Upper lobe of left lung (tissue), 6 donors: ENCODE measurements around the gene TMEM135. TPM values are rescaled to one million over a fixed set of nuclear protein-coding genes. Genes with fewer than 3 reads are reported as not detected.

Source experiments
- ATAC-seq, 2 donors: fragments of 200-7000 bp; cut with Tn5 transposase; one replicate each; pipeline ENCODE4 v1.9.1; 2022; ENCODE audit warnings: mild to moderate bottlenecking in 2 of 2, moderate library complexity in 2 of 2; ENCODE audit not compliant: low FRiP score in 2 of 2
- DNase-seq, 2 donors: peaks; one replicate each; pipeline ENCODE4 v3.0.0-alpha.2; 2019 to 2020
- H3K27ac ChIP-seq, 4 donors: fragments of 200-600 bp; sonication (generic); one replicate each; pipeline ENCODE4 v1.5.1; 2016 to 2019
- H3K27me3 ChIP-seq, 4 donors: fragments of 200-600 bp; sonication (generic); one replicate each; pipeline ENCODE4 v1.5.1; 2017 to 2019
- H3K36me3 ChIP-seq, 4 donors: fragments of 200-600 bp; sonication (generic); one replicate each; pipeline ENCODE4 v1.5.1; 2016 to 2019
- H3K4me1 ChIP-seq, 4 donors: fragments of 200-600 bp; sonication (generic); one replicate each; pipeline ENCODE4 v1.5.1; 2018 to 2019
- H3K4me3 ChIP-seq, 4 donors: fragments of 200-600 bp; sonication (generic); one replicate each; pipeline ENCODE4 v1.5.1; 2017 to 2019; ENCODE audit warnings: mild to moderate bottlenecking in 2 of 4, moderate library complexity in 1 of 4
- H3K9me3 ChIP-seq, 4 donors: fragments of 200-600 bp; sonication (generic); one replicate each; pipeline ENCODE4 v1.5.1; 2018 to 2019
- EP300 ChIP-seq, 4 donors: sonication (generic); formaldehyde crosslinking; IDR thresholded peaks; one replicate each; pipeline ENCODE4 v1.5.1; 2017; ENCODE audit warnings: antibody characterized with exemption in 4 of 4, control low read depth in 2 of 4
- POLR2A ChIP-seq, 4 donors: fragments of 450-650 bp; IDR thresholded peaks; one replicate each; pipeline ENCODE4 v1.5.1; 2016 to 2017; ENCODE audit warnings: antibody characterized with exemption in 4 of 4, mild to moderate bottlenecking in 2 of 4
- POLR2AphosphoS5 ChIP-seq, 2 donors: sonication (generic); formaldehyde crosslinking; IDR thresholded peaks; one replicate each; pipeline ENCODE4 v1.5.1; 2017; ENCODE audit warnings: antibody characterized with exemption in 2 of 2
- WGBS, 2 donors: methylation state at CpG; one replicate each; pipeline ENCODE4 v1.1.5; 2017 to 2018; 5-methylcytosine and 5-hydroxymethylcytosine counted together
- total RNA-seq, 6 donors: library from RNA; depleted of rRNA in 4 of 6; stranded (reverse); fragments of >200 nt in 4 of 6; gene quantifications; one replicate each; pipeline versions ENCODE4 v1.1.0 to v1.2.1, GENCODE V29; 2016 to 2021
- TF ChIP-seq, protein P1 (sequence below), 6 experiments: fragments of 450-650 bp in 4 of 6; fragments of 200-600 bp in 2 of 6; sonication (generic) in 2 of 6; IDR thresholded peaks; one replicate each; pipeline ENCODE4 v1.5.1; 2016 to 2019; ENCODE audit warnings: antibody characterized with exemption in 6 of 6
- donor health status: DM: no; HTN: no; CAD: no; lungs with moderate emphysema.
- donor health status: DM: no; HTN: yes; CAD: no; lungs with severe emphysema.

TMEM135 gene
- total RNA-seq, 6 donors from 2014 or later, result 12.6 to 33.5 (median 19.1) TPM

DNA sequence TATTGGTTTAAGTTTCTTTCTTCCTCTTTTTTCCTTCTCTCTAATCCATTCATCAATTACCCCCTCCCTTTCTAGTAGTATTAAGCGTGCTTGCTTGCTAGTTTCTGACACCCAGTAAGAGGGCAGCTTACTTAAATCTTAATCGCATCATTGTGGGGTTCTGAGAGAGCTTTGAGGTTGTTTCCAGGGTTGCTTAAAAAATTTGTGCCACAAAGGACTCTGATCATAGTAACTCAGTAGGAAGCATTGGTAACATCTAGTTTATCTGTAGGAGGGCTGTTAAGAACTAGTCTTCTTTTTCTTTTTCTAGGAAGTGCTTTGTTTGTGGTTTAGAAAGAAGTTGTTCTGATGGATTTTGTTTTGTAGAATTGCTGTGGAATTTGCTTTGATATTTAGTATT is 45.3 kb downstream of the TMEM135 start:
- H3K9me3 ChIP-seq, result no peaks in the 10 kb centered on the region
- H3K27me3 ChIP-seq, result no peaks in the 10 kb centered on the region
- DNase-seq (no peak), ATAC-seq (no peak)
- no peak overlapping the region for H3K4me3 ChIP-seq
- H3K4me1 ChIP-seq, result peaks cover 0 to 8% (median 3%) of the 10 kb centered on the region in 4 donors
- H3K27ac ChIP-seq, result no peak overlapping the region
- 75 to 82% methylated on average over 2 of the region's 2 CpGs for whole genome bisulfite sequencing, 2 donors
- no peaks in the 10 kb centered on the region for H3K36me3 ChIP-seq
- no peak for TF ChIP-seq EP300 (IDR thresholded peaks at IDR 0.05)
- TF ChIP-seq, protein P1, sequence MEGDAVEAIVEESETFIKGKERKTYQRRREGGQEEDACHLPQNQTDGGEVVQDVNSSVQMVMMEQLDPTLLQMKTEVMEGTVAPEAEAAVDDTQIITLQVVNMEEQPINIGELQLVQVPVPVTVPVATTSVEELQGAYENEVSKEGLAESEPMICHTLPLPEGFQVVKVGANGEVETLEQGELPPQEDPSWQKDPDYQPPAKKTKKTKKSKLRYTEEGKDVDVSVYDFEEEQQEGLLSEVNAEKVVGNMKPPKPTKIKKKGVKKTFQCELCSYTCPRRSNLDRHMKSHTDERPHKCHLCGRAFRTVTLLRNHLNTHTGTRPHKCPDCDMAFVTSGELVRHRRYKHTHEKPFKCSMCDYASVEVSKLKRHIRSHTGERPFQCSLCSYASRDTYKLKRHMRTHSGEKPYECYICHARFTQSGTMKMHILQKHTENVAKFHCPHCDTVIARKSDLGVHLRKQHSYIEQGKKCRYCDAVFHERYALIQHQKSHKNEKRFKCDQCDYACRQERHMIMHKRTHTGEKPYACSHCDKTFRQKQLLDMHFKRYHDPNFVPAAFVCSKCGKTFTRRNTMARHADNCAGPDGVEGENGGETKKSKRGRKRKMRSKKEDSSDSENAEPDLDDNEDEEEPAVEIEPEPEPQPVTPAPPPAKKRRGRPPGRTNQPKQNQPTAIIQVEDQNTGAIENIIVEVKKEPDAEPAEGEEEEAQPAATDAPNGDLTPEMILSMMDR (IDR thresholded peaks at IDR 0.05), result no peak

DNA sequence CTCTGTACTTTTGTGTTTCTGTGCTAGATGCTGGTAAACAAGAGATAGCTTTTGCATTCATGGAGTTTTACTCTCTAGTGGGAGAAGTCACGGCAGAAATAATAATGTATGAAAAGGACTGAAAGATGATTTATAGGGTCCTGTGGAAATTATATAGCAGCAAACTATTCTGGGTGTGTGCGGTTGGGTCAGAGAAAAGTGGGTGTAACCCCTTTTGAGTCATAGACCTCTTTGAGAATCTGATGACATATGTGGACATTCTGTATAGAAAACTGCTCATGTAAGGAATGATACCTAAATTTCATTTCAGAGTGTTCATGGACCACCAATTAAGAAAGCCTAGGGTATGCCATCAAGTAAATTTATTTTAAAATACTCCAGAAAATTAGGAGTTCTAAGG is 54.4 kb downstream of the TMEM135 start:
- Histone ChIP-seq H3K4me1 (no peaks in the 10 kb centered on the region), H3K27ac (no peak overlapping the region), H3K27me3 (no peaks in the 10 kb centered on the region), H3K36me3 (peaks cover 0 to 13% (median 2%) of the 10 kb centered on the region in 4 donors), H3K9me3 (peaks cover 6 to 16% (median 11%) of the 10 kb centered on the region in 4 donors), H3K4me3 (no peak overlapping the region)
- TF ChIP-seq POLR2A (IDR thresholded peaks at IDR 0.05) (no peak), POLR2AphosphoS5 (IDR thresholded peaks at IDR 0.05) (no peak), EP300 (IDR thresholded peaks at IDR 0.05) (no peak)
- TF ChIP-seq, protein P1 (IDR thresholded peaks at IDR 0.05), result no peak
- no peak for ATAC-seq
- WGBS, 2 donors, result 96 to 97% methylated on average over 2 of the region's 2 CpGs
- DNase-seq, result no peak

DNA sequence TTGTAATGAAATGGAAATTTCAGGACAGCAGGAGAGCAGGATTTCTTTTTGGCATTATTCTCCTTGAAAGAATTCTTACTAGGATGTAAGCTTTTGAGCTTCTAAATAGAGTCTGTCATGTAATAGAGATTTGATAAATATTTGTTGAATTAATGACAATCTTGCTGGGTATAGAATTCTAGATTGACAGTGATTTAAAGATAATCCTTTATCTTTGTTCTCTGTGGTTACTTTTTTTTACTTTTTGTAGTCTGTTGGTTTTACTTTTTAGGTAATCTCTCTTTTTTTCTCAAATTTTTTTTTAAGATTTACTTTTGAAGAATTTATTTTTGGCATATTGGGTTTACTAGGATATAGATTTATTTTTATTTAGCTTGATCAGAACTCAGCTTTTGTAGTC is 54.8 kb downstream of the TMEM135 start:
- ATAC-seq (no peak), DNase-seq (no peak)
- TF ChIP-seq POLR2AphosphoS5 (IDR thresholded peaks at IDR 0.05) (no peak), POLR2A (IDR thresholded peaks at IDR 0.05) (no peak), EP300 (IDR thresholded peaks at IDR 0.05) (no peak)
- TF ChIP-seq, protein P1 (IDR thresholded peaks at IDR 0.05), result no peak
- Histone ChIP-seq H3K27me3 (no peaks in the 10 kb centered on the region), H3K36me3 (peaks cover 0 to 13% (median 2%) of the 10 kb centered on the region in 4 donors), H3K9me3 (peaks cover 6 to 16% (median 11%) of the 10 kb centered on the region in 4 donors), H3K4me1 (no peaks in the 10 kb centered on the region), H3K4me3 (no peak overlapping the region), H3K27ac (no peak overlapping the region)

DNA sequence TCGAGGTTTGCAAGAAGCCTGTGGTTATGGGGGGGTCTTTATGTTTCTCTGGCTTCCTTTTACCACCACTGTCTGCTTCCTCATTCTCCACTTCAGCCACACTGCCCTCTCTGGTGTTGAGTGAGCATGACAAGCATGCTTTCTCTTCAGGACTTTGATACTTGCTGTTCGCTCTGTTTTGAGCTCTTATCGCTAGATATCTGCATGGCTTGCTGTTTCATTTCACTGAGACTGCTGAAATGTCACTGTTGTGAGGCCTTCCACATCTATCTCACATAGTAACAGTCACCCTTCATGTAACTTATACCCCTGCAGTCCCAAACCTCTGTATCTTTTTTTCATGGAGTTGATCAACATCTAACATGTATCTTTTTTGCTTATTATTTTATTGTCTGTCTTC is 59.8 kb downstream of the TMEM135 start:
- DNase-seq, result no peak

More for the DNA sequence above, 59.8 kb downstream of the TMEM135 start:
- Histone ChIP-seq H3K4me1 (peaks cover 0 to 3% (median 0%) of the 10 kb centered on the region in 4 donors), H3K27ac (no peak overlapping the region), H3K9me3 (peaks cover 0 to 9% (median 7%) of the 10 kb centered on the region in 4 donors), H3K27me3 (no peaks in the 10 kb centered on the region), H3K36me3 (peaks cover 0 to 16% (median 0%) of the 10 kb centered on the region in 4 donors), H3K4me3 (no peak overlapping the region)
- 56 to 59% methylated on average over 3 of the region's 3 CpGs for WGBS, 2 donors
- peak in 1 of 2 donors; percentile 70 for ATAC-seq
- TF ChIP-seq, protein P1 (IDR thresholded peaks at IDR 0.05), result peak; percentile 39 to 60 (median 50)
- no peak for TF ChIP-seq EP300 (IDR thresholded peaks at IDR 0.05)
